GM18861 (cell line): ENCODE results near the gene YIPF3.
"Not testable (repeated sequence)": the region's sequence is repeated elsewhere in the genome, so short reads cannot be mapped to it uniquely, and the experiment has no call there.

Experiments
- ATAC-seq: cut with Tn5 transposase; IDR thresholded peaks from one replicate; pipeline ENCODE4 v1.9.1; 2021; ENCODE audit not compliant: unreplicated experiment

YIPF3 gene

GRCh38 chr6:43509984-43510826 is 6.5 kb downstream of the YIPF3 start, which contains the start of gene LRRC73:
Gene LRRC73 (minus strand): TSS chr6:43510346. CDS start chr6:43509785, 561 bp downstream.
- peak; percentile 47 for ATAC-seq

DNA sequence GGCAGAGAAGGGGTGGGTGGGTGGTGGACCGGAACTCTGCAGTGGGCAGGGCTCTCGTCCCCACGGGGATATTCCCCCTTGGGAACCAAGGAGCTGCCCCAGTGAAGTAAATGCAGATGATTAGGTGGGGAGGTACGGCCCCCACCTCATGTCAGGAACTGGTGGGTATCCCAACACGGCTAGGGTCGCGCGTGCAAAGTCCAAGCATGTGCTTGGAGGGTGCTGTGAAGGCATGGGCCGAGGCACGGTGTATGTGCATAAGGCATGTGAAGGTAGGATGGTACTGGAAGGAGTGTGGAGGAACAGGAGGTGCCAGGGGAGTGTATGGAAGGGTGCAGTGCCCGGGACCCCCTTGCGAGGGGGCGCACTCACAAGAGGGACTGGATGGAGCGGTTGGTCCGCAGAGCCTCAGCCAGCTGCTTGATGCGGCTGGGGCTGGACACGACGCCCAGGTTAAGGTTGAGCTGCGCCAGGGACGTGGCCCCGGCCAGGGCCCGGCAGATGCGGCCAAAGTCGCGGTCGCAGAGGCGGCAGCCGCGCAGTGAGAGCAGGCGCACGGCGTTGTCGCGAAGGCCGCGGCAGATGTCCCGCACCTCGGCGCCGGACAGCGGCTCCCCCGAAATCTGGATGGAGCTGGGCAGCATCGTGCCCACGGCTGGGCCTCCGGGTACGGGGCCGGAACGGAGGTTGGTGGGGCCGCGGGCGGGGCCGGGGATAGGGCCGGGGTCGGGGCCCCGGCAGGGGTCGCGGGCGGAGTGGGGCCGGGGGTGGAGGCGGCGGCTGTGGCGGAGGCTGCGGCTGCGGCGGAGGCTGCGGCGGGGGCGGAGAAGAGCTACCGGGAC is 7.4 kb downstream of the YIPF3 start:
- no peak for ATAC-seq

DNA sequence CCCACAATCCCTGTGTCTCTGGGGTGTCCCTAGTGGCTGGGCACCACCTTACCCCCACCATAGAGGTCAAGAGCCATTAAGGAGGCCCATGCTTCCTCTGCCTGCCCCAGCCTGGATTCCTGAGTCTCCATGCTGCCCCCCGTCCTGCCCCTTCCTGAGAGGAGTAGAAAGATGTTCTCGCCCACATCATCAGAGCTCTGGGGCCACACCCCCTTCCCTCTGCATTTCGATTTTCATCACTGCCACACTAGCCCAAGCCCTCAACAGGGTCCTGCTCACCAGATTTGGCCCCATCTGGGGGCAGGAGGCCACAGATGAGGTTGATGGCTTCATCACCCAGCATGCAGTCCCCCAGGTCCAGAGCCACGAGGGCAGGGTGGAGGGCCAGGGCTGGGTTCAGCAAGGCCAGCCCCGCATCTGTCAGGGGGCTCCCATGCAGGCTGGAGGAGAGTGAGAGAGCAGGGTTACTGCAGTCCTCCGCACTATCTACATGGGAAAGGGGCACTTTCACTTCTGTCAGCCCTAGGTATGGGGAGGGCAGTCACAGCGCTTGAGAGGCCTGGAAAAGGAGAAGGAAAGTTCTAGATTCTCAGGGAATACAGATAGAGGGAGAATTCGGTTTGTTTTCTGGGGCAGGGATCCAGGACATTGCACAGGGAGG is 8.1 kb downstream of the YIPF3 start:
- no peak for ATAC-seq

- no peak for ATAC-seq
Observed at GRCh38 chr6:43506667-43507471, 9.9 kb downstream of the YIPF3 start.

GRCh38 chr6:43506171-43506570 is 10.6 kb downstream of the YIPF3 start:
- ATAC-seq: no peak

GRCh38 chr6:43505718-43506117 is 11.0 kb downstream of the YIPF3 start:
- no peak for ATAC-seq

- no peak for ATAC-seq
Observed at GRCh38 chr6:43504756-43505593, 11.8 kb downstream of the YIPF3 start.

- no peak for ATAC-seq
Observed at GRCh38 chr6:43503443-43503842, 13.3 kb downstream of the YIPF3 start.

GRCh38 chr6:43502666-43503065 is 14.1 kb downstream of the YIPF3 start:
- no peak for ATAC-seq

DNA sequence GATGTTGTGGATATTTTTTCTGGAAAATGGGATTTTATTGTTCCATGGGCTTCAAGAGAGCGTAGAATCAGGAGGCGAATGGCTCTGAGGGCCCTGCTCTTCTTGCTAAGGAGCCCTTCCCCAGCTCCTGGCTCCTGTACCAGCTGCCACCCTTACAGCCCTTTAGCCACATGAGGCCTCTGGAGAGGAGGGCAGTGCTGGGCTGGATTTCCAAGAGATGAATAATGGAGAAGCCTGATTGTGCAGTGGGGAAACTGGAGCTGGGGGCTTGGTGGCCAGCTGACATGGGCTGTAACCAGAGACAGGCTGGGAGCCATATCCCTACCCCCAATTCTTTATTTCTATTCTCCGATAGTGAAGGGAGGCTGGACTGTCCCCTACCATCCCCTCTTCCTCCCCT is 15.8 kb downstream of the YIPF3 start:
- no peak for ATAC-seq

DNA sequence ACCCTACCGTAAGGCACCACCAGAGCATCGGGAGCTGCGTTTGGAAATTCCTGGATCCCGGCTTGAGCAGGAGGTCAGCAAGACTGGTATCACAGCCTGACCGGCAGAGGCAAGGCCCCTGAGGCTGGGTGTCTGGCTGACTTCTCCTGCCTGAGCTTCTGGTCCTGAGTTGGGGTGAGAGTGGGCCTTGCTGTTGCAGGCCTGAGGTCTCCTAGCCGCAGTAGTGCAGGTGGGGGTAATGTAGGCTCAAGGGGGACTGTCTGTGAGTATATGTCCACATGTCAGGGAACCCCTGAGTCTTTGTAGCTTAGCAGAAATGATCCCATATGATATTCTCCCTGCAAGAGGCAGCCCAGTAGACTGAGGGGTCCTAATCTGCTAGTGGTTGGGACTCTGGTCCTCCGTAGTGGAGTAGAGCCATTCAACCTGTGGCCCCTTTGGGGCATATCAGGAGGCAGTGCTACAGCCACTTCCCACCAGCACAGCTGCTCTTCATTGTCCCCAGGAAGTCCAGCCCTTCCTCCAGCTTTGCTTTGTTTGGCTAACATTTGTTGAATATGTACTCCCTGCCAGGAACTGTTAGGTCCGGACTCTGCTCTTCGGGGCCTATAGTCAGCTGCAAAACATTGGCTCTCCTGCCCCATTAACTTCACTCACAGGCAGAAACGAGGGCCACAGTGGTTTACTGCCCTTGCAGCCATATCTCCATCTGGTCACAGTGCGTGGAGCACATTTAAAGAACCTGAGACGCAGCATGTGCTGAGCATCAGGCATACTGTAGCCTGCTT is 17.5 kb downstream of the YIPF3 start:
- no peak for ATAC-seq

DNA sequence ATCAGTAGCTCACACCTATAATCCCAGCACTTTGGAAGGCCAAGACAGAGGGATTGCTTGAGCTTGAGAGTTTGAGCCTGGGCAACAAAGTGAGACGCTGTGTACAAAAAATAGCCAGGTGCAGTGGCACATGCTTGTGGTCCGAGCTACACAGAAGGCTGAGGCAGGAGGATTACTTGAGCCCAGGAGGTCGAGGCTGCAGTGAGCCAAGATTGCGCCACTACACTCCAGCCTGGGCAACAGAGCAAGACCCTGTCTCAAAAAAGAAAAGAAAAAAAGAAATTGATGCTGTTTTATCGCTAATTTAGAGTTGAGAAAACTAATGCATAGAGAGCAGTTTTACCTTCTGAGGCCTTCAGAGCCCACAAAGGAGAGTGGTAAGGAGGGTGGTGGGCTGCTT is 18.4 kb downstream of the YIPF3 start:
- not testable (repeated sequence) for ATAC-seq

DNA sequence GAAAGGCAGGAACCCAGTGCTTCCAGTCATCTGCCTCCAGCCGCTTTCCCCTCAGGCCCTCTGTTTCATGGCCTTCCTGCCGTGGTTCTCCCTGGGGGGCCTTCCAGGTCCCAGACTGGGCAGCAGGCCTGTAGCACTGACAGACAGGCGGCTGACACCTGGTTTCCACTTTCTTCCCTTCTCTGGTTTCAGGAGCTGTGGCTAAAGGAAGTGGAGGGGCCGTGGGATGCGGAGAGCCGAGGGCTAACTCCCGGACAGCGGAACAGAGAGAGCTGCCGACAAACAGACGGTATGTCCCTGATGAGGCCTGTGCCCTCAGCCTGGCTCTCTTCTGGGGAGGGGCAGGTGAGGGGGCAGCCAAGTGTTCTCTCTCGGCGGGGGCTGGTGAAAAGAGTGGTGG is 19.0 kb downstream of the YIPF3 start:
- ATAC-seq: no peak

GRCh38 chr6:43497129-43497396 is 19.7 kb downstream of the YIPF3 start:
- no peak for ATAC-seq

DNA sequence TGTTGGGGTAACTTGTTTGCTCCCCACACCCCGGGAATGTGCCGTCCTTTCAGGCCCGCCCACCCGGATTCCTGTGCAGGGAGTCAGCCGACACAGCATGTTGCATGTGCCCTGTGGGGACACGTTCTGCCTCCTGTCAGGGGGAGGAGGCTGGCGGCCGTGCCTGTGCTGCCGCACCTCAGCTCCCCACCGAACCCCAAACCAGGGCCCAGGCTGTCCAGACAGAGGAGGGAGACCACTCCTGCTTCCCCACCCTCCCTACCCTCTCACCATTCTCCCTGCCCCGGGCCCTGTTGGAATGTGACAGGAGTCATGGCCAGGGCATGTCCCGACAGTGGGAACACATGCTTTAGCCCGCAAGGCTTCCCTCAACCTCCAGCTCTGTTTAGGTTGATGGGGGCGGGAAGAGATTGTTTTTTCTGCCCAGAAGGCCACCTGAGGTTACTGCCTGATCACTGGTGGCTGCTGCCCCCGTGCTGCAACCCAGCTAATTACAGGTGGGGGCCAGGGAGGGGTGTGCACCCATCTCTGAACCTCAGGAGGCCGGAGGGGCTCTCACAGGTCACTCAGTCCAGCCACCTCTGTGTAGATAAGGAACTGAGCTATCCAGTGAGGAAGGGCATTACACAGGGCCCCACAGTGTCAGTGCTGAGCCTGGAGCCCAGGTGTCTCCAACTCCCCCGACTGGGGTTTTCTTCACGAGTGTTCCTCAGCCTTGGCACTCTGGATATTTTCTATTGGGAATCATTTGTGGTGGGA is 20.2 kb downstream of the YIPF3 start:
- ATAC-seq: no peak

DNA sequence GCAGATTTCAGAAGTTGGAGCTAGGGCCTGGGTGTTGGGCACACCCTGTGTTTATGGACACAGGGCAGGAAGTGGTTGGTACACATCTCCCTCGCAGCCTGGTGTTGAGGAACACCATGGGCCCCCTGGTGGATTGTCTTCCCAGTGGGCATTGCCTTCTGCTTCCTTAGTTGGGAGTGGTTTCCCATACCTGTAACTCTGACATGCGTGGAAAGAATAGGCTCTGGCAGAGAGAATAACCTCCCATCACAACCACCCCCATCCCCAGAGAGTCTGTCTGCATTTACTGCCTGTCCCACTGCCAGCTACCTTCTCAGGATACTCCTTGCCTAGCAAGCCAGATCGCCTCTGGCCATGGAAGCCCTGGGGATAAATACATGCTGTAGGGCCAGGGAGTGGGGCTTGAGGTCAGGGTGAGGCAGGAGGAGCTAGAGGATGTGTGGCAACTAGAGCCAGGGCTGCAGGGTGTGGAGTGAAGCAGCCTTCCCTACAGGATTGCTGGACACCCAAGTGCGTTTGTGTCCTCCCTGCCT is 21.3 kb downstream of the YIPF3 start:
- ATAC-seq: no peak

- ATAC-seq: no peak
Observed at GRCh38 chr6:43494766-43495165, 22.0 kb downstream of the YIPF3 start.

DNA sequence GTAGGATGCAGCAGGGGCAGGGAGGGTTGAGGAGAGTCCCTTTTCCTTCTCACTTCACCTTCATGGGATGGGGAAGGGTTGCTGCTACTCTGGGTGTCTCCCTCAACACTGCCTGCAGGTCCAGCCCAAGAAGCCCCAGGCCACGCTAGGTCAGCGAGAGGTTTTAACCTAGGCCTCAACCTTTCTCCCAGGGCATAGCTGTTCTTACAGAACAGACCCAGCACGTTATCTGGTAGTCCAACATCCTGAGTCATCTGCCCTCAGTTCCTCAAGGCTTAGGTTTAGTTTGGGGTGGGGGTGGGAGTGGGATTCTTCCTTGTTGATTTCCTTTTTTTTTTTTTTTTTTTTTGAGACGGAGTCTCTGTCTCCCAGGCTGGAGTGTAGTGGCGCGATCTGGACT is 22.4 kb downstream of the YIPF3 start:
- ATAC-seq: no peak
